Calu3 (cell line): ENCODE results near the gene LIN52. TPM values are rescaled to one million over a fixed set of nuclear protein-coding genes. Genes with fewer than 3 reads are reported as not detected.

ENCODE experiments used
- BruUV-seq: library from RNA; stranded (reverse); fragments of 400-500 nt; replicated peaks from 2 replicates; lab custom pipeline; 2021; lab: Mats Ljungman, UMichigan
- CTCF ChIA-PET: fragments of 300-600 bp; sonication (Branson Sonifier 250); formaldehyde crosslinking; loops from one replicate; lab custom pipeline; 2022; ENCODE audit warnings: antibody characterized with exemption; lab: Charles Lee
- DNase-seq: peaks from one replicate; pipeline ENCODE4 v3.0.0; 2022
- H3K27ac Mint-ChIP-seq: one replicate; pipeline ENCODE4 v1.8.0; 2022; ENCODE audit warnings: mixed read lengths; ENCODE audit not compliant: unreplicated experiment
- H3K27me3 Mint-ChIP-seq: one replicate; pipeline ENCODE4 v1.8.0; 2022; ENCODE audit warnings: mixed read lengths; ENCODE audit not compliant: unreplicated experiment
- H3K36me3 Mint-ChIP-seq: one replicate; pipeline ENCODE4 v1.8.0; 2022; ENCODE audit warnings: mild to moderate bottlenecking, moderate library complexity, mixed read lengths; ENCODE audit not compliant: insufficient read depth, unreplicated experiment
- H3K4me1 Mint-ChIP-seq: one replicate; pipeline ENCODE4 v1.8.0; 2022; ENCODE audit warnings: mild to moderate bottlenecking, low read depth, mixed read lengths; ENCODE audit not compliant: unreplicated experiment
- H3K4me3 Mint-ChIP-seq: one replicate; pipeline ENCODE4 v1.8.0; 2022; ENCODE audit warnings: mild to moderate bottlenecking, low read depth, moderate library complexity, mixed read lengths; ENCODE audit not compliant: unreplicated experiment
- H3K9me3 Mint-ChIP-seq: one replicate; pipeline ENCODE4 v1.8.0; 2022; ENCODE audit warnings: low read depth, mixed read lengths; ENCODE audit not compliant: unreplicated experiment
- CTCF ChIP-seq: fragments of 200-600 bp; IDR thresholded peaks from one replicate; pipeline ENCODE4 v1.8.0; 2022; ENCODE audit warnings: antibody characterized with exemption; ENCODE audit not compliant: unreplicated experiment
- intact Hi-C: fragments of 100-400 bp; cut with micrococcal nuclease; formaldehyde crosslinking; loops from one replicate; pipeline ENCODE4 v1.10.0; 2022; ENCODE audit not compliant: unreplicated experiment
- total RNA-seq: library from RNA; stranded (reverse); gene quantifications from 2 replicates; pipeline ENCODE4 v1.2.3, GENCODE V29; 2022

Gene LIN52
- total RNA-seq, 1 experiment from 2014 or later: 11.2 TPM

GRCh38 chr14:74248017-74248416 is 163.3 kb downstream of the LIN52 start:
- H3K4me3 Mint-ChIP-seq: no peak overlapping the region
- intact Hi-C loops: no loop called here
- CTCF ChIA-PET: interaction anchor here (0.7 kb wide), 1 partner anchor 55 kb away, joined by 3 read pairs; no protein-coding TSS in a partner anchor
- no peak for DNase-seq
- H3K9me3 Mint-ChIP-seq: no peaks in the 10 kb centered on the region
- peaks cover 11% of the 10 kb centered on the region for H3K4me1 Mint-ChIP-seq
- no peak for TF ChIP-seq CTCF
- H3K27ac Mint-ChIP-seq: no peak overlapping the region
- peaks cover 5% of the 10 kb centered on the region for H3K36me3 Mint-ChIP-seq
- peaks cover 59% of the 10 kb centered on the region for H3K27me3 Mint-ChIP-seq
- no TSS peak for BruUV-seq

GRCh38 chr14:74249433-74250375 is 164.9 kb downstream of the LIN52 start:
- peaks cover 5% of the 10 kb centered on the region for H3K36me3 Mint-ChIP-seq
- DNase-seq: no peak
- CTCF ChIA-PET: no interaction called here
- H3K27me3 Mint-ChIP-seq: peaks cover 56% of the 10 kb centered on the region
- no TSS peak for BruUV-seq
- no peak overlapping the region for H3K4me3 Mint-ChIP-seq
- peaks cover 11% of the 10 kb centered on the region for H3K4me1 Mint-ChIP-seq
- intact Hi-C loops: no loop called here
- no peaks in the 10 kb centered on the region for H3K9me3 Mint-ChIP-seq
- no peak for TF ChIP-seq CTCF
- no peak overlapping the region for H3K27ac Mint-ChIP-seq

Other genes starting within 250 kb of the LIN52 start
- 9.4 and 12.0 TPM in 2 replicates for gene PTGR2, start 233.1 kb upstream of the LIN52 start, total RNA-seq
- 37.6 and 39.7 TPM in 2 replicates for gene ZNF410, start 198.1 kb upstream of the LIN52 start, total RNA-seq
- gene FAM161B, start 134.9 kb upstream of the LIN52 start, total RNA-seq: 1.6 and 1.7 TPM in 2 replicates
- gene COQ6, start 134.7 kb upstream of the LIN52 start, total RNA-seq: 21.9 and 24.5 TPM in 2 replicates
- gene ENTPD5, start 65.7 kb upstream of the LIN52 start, total RNA-seq: 10.0 and 10.5 TPM in 2 replicates
- gene BBOF1, start 65.6 kb upstream of the LIN52 start, total RNA-seq: 1.3 and 1.8 TPM in 2 replicates
- 17.2 and 19.6 TPM in 2 replicates for gene ALDH6A1, start 503 bp upstream of the LIN52 start, total RNA-seq
- gene VSX2, start 154.5 kb downstream of the LIN52 start, total RNA-seq: not detected in 2 replicates
- 59.6 and 72.4 TPM in 2 replicates for gene ABCD4, start 218.0 kb downstream of the LIN52 start, total RNA-seq